ENCODE measurements around the gene ZNF697.

DNA sequence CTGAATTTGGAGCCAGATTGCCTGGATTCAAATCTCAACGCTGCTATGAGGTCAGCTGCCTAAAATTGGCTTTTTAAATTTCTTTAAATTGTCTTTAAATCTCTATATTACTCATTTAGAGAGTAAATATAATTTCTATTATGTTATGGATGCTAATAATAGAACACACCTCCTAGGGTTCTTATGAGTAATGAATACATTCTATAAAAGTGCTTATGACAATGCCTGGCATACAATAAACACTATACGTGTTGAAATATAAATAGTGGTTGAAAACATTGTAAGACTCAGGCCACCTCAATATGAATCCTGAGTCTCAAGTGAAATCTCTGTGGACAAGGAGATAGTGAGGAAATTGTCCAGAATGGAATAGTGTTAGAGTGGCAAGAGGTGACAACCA, 32.7 kb upstream of the ZNF697 start:
- TF ChIP-seq POLR2AphosphoS5 (IDR thresholded peaks at IDR 0.05), result no peak
- TF ChIP-seq, protein P1, sequence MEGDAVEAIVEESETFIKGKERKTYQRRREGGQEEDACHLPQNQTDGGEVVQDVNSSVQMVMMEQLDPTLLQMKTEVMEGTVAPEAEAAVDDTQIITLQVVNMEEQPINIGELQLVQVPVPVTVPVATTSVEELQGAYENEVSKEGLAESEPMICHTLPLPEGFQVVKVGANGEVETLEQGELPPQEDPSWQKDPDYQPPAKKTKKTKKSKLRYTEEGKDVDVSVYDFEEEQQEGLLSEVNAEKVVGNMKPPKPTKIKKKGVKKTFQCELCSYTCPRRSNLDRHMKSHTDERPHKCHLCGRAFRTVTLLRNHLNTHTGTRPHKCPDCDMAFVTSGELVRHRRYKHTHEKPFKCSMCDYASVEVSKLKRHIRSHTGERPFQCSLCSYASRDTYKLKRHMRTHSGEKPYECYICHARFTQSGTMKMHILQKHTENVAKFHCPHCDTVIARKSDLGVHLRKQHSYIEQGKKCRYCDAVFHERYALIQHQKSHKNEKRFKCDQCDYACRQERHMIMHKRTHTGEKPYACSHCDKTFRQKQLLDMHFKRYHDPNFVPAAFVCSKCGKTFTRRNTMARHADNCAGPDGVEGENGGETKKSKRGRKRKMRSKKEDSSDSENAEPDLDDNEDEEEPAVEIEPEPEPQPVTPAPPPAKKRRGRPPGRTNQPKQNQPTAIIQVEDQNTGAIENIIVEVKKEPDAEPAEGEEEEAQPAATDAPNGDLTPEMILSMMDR (IDR thresholded peaks at IDR 0.05), result no peak
